HEK293 (cell line): Measurements from ENCODE around the gene UNC5B.

Experiments used
- CTCF ChIA-PET: fragments of 350-600 bp; formaldehyde crosslinking; extraction: SDS; loops from one replicate; lab custom pipeline; 2021; ENCODE audit warnings: antibody characterized with exemption; lab: Yijun Ruan, JAX
- POLR2A ChIA-PET: fragments of 300-600 bp; formaldehyde crosslinking; extraction: SDS; loops from one replicate; lab custom pipeline; 2020; ENCODE audit warnings: antibody characterized with exemption, inconsistent platforms; lab: Yijun Ruan, JAX
- H3K27ac ChIP-seq: fragments of 200-500 bp; sonication (Bioruptor generic); 2 replicates; pipeline ENCODE4 v1.5.1; 2014; ENCODE audit warnings: low read depth, low read length, control low read depth, inconsistent platforms; ENCODE audit errors: extremely low read depth
- H3K36me3 ChIP-seq, 2 experiments: fragments of 200-500 bp in 1 of 2; sonication (Bioruptor generic) in 1 of 2; 1 replicate in 1 of 2; 2 replicates in 1 of 2; pipeline ENCODE4 v1.5.1; 2014 to 2017; ENCODE audit warnings: inconsistent platforms in 2 of 2, low read length in 2 of 2; ENCODE audit not compliant: control insufficient read depth in 2 of 2, insufficient read depth in 1 of 2
- H3K4me1 ChIP-seq: fragments of 200-500 bp; sonication (Bioruptor generic); 2 replicates; pipeline ENCODE4 v1.5.1; 2014; ENCODE audit warnings: mild to moderate bottlenecking, low read length, inconsistent platforms; ENCODE audit not compliant: control insufficient read depth, insufficient read depth
- H3K4me3 ChIP-seq: 2 replicates; pipeline ENCODE4 v1.5.1; 2011; ENCODE audit warnings: low read depth, mild to moderate bottlenecking, control low read depth, low read length, moderate library complexity
- H3K9me3 ChIP-seq: fragments of 200-500 bp; sonication (Bioruptor generic); 2 replicates; pipeline ENCODE4 v1.5.1; 2014; ENCODE audit warnings: low read depth, low read length, inconsistent platforms; ENCODE audit not compliant: control insufficient read depth, insufficient read depth
- CTCF ChIP-seq: fragments of 450-650 bp; formaldehyde crosslinking; IDR thresholded peaks from 2 replicates; pipeline ENCODE4 v1.5.1; 2016; ENCODE audit warnings: missing biosample characterization, missing genetic modification characterization
- GLI4 ChIP-seq: fragments of 450-650 bp; formaldehyde crosslinking; IDR thresholded peaks from 2 replicates; pipeline ENCODE4 v1.5.1; 2016; ENCODE audit warnings: missing biosample characterization, missing genetic modification characterization
- KLF17 ChIP-seq: fragments of 450-650 bp; formaldehyde crosslinking; IDR thresholded peaks from 2 replicates; pipeline ENCODE4 v1.5.1; 2016; ENCODE audit warnings: missing biosample characterization, missing genetic modification characterization
- SETDB1 ChIP-seq: IDR thresholded peaks from one replicate; pipeline ENCODE4 v1.6.1; 2017; ENCODE audit warnings: mild to moderate bottlenecking, low read length, moderate library complexity, mixed read lengths; ENCODE audit not compliant: insufficient read length
- SP7 ChIP-seq: fragments of 450-650 bp; formaldehyde crosslinking; IDR thresholded peaks from 2 replicates; pipeline ENCODE4 v1.5.1; 2016; ENCODE audit warnings: missing biosample characterization, missing genetic modification characterization
- ZFP37 ChIP-seq: fragments of 450-650 bp; formaldehyde crosslinking; IDR thresholded peaks from 2 replicates; pipeline ENCODE4 v1.5.1; 2016; ENCODE audit warnings: missing biosample characterization, missing genetic modification characterization
- ZNF157 ChIP-seq: fragments of 450-650 bp; formaldehyde crosslinking; IDR thresholded peaks from 2 replicates; pipeline ENCODE4 v1.5.1; 2016; ENCODE audit warnings: missing biosample characterization, missing genetic modification characterization
- ZNF16 ChIP-seq: fragments of 450-650 bp; formaldehyde crosslinking; IDR thresholded peaks from 2 replicates; pipeline ENCODE4 v1.5.1; 2016; ENCODE audit warnings: low read depth, missing biosample characterization, missing genetic modification characterization
- ZNF239 ChIP-seq: fragments of 450-650 bp; formaldehyde crosslinking; IDR thresholded peaks from 2 replicates; pipeline ENCODE4 v1.5.1; 2016; ENCODE audit warnings: missing biosample characterization, missing genetic modification characterization
- ZNF24 ChIP-seq: fragments of 450-650 bp; formaldehyde crosslinking; IDR thresholded peaks from 2 replicates; pipeline ENCODE4 v1.5.1; 2016; ENCODE audit warnings: missing biosample characterization, missing genetic modification characterization
- ZNF26 ChIP-seq: fragments of 450-650 bp; formaldehyde crosslinking; IDR thresholded peaks from 2 replicates; pipeline ENCODE4 v1.5.1; 2016; ENCODE audit warnings: missing biosample characterization, missing genetic modification characterization
- ZNF366 ChIP-seq: fragments of 450-650 bp; formaldehyde crosslinking; conservative IDR thresholded peaks from 2 replicates; pipeline ENCODE4 v1.5.1; 2016; ENCODE audit warnings: missing biosample characterization, missing genetic modification characterization
- ZNF416 ChIP-seq: fragments of 450-650 bp; formaldehyde crosslinking; IDR thresholded peaks from 2 replicates; pipeline ENCODE4 v1.5.1; 2016; ENCODE audit warnings: missing biosample characterization, missing genetic modification characterization
- ZNF433 ChIP-seq: fragments of 450-650 bp; formaldehyde crosslinking; IDR thresholded peaks from 2 replicates; pipeline ENCODE4 v1.5.1; 2016; ENCODE audit warnings: missing biosample characterization, missing genetic modification characterization, low read depth
- ZNF48 ChIP-seq: fragments of 450-650 bp; formaldehyde crosslinking; IDR thresholded peaks from 2 replicates; pipeline ENCODE4 v1.5.1; 2016; ENCODE audit warnings: missing biosample characterization, missing genetic modification characterization
- ZNF529 ChIP-seq: fragments of 450-650 bp; formaldehyde crosslinking; IDR thresholded peaks from 2 replicates; pipeline ENCODE4 v1.5.1; 2017; ENCODE audit warnings: missing genetic modification characterization, missing biosample characterization; ENCODE audit not compliant: insufficient replicate concordance
- ZNF645 ChIP-seq: fragments of 450-650 bp; formaldehyde crosslinking; IDR thresholded peaks from 2 replicates; pipeline ENCODE4; 2016; ENCODE audit warnings: missing biosample characterization, missing genetic modification characterization
- ZNF670 ChIP-seq: fragments of 450-650 bp; formaldehyde crosslinking; IDR thresholded peaks from 2 replicates; pipeline ENCODE4 v1.5.1; 2016; ENCODE audit warnings: missing biosample characterization, missing genetic modification characterization, low read depth
- ZNF692 ChIP-seq: fragments of 450-650 bp; formaldehyde crosslinking; IDR thresholded peaks from 2 replicates; pipeline ENCODE4 v1.5.1; 2016; ENCODE audit warnings: missing biosample characterization, missing genetic modification characterization
- TF ChIP-seq, protein P1 (sequence below): fragments of 450-650 bp; formaldehyde crosslinking; IDR thresholded peaks from 2 replicates; pipeline ENCODE4 v1.5.1; 2016; ENCODE audit warnings: missing biosample characterization, missing genetic modification characterization
- TF ChIP-seq, protein P2 (sequence below): fragments of 450-650 bp; formaldehyde crosslinking; IDR thresholded peaks from 2 replicates; pipeline ENCODE4 v1.5.1; 2017; ENCODE audit warnings: missing biosample characterization, missing genetic modification characterization

UNC5B gene

GRCh38 chr10:71302874-71303568 is 90.7 kb downstream of the UNC5B start (continued):
- TF ChIP-seq ZNF48 (tag by site-specific recombination) (no peak), ZNF670 (tag by site-specific recombination) (no peak), ZNF416 (no peak), CTCF (peak; percentile 34; the same call in 1 of the 2 replicates), ZNF366 (no peak)
- TF ChIP-seq, protein P1, sequence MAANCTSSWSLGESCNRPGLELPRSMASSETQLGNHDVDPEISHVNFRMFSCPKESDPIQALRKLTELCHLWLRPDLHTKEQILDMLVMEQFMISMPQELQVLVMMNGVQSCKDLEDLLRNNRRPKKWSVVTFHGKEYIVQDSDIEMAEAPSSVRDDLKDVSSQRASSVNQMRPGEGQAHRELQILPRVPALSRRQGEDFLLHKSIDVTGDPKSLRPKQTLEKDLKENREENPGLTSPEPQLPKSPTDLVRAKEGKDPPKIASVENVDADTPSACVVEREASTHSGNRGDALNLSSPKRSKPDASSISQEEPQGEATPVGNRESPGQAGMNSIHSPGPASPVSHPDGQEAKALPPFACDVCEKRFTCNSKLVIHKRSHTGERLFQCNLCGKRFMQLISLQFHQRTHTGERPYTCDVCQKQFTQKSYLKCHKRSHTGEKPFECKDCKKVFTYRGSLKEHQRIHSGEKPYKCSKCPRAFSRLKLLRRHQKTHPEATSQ (tag by site-specific recombination) = no peak
- TF ChIP-seq, protein P2, sequence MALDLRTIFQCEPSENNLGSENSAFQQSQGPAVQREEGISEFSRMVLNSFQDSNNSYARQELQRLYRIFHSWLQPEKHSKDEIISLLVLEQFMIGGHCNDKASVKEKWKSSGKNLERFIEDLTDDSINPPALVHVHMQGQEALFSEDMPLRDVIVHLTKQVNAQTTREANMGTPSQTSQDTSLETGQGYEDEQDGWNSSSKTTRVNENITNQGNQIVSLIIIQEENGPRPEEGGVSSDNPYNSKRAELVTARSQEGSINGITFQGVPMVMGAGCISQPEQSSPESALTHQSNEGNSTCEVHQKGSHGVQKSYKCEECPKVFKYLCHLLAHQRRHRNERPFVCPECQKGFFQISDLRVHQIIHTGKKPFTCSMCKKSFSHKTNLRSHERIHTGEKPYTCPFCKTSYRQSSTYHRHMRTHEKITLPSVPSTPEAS (tag by site-specific recombination) = no peak

DNA sequence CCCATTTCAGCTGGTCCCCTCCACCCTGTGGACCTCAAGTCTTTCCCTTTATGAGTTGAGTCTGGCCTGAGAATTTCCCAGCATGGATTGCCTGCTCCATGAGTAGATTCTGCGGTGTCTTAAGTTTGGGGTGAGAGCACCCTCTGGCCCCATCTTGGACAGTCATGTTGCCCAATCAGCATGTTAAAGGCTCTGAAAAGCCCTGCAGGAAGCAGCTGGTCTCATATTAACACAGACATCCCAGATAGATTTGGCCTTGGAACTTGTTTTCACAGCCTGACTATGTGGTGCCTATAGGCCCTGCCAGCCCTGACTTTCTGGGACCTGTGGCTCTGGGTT is 91.2 kb downstream of the UNC5B start:
- H3K4me1 ChIP-seq = no peaks in the 10 kb centered on the region
- CTCF ChIA-PET = interaction anchor here (0.6 to 1.4 kb wide), 8 partner anchors 10 to 404 kb away, joined by 3 to 9 read pairs (median 3); partner anchors contain the start of gene SLC29A3
- H3K9me3 ChIP-seq = no peaks in the 10 kb centered on the region
- H3K4me3 ChIP-seq = no peak overlapping the region
- peaks cover 0 to 35% of the 10 kb centered on the region in 2 experiments; a peak in 1 of 3 replicates for H3K36me3 ChIP-seq
- H3K27ac ChIP-seq = no peak overlapping the region
- 0 out of 2 replicates have a peak, but pooled peaks have one; percentile 17 for TF ChIP-seq ZNF239 (tag by site-specific recombination)
- no peak for TF ChIP-seq ZNF24 (tag by site-specific recombination)
- POLR2A ChIA-PET = no interaction called here

DNA sequence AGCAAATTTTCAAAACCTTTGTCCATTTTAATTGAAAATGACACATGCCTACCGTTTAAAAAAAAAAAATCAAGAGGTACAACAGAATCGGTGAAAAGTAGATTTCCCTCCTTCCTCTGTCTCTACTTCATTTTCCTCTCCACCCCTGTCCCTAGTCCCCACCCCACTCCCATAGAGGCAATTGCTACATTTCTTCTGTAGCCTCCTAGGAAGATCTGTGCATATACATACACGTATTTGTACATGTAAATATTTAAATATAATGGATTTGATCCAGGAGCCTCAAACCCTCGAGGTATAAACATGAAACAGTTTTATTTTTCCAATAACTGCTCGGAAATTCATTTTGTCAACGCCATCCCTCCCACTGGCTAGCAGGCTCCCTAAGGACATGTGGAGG is 92.5 kb downstream of the UNC5B start:
- Histone ChIP-seq H3K4me1 (no peaks in the 10 kb centered on the region), H3K4me3 (no peak overlapping the region), H3K36me3 (peaks cover 0 to 21% of the 10 kb centered on the region in 2 experiments; a peak in 1 of 3 replicates), H3K9me3 (no peaks in the 10 kb centered on the region), H3K27ac (no peak overlapping the region)
- ChIA-PET POLR2A (no interaction called here), CTCF (interaction anchor here (0.7 kb wide), 1 partner anchor 392 kb away, joined by 3 read pairs; no protein-coding TSS in a partner anchor)
- no peak for TF ChIP-seq ZFP37 (tag by site-specific recombination)
- no peak for TF ChIP-seq ZNF645
- TF ChIP-seq KLF17 (tag by site-specific recombination) = no peak
- no peak for TF ChIP-seq GLI4 (tag by site-specific recombination)
- no peak for TF ChIP-seq ZNF26 (tag by site-specific recombination)
- TF ChIP-seq ZNF692 (tag by site-specific recombination) = no peak
- TF ChIP-seq SP7 (tag by site-specific recombination) = no peak
- no peak for TF ChIP-seq ZNF48 (tag by site-specific recombination)
- no peak for TF ChIP-seq ZNF433
- TF ChIP-seq ZNF157 (tag by site-specific recombination) = no peak
- no peak for TF ChIP-seq ZNF16 (tag by site-specific recombination)
- TF ChIP-seq ZNF529 = no peak
- no peak for TF ChIP-seq SETDB1
